ENCODE data around the gene LINGO3.
A peak's percentile ranks its signal among the peaks of the same experiment; 100 is the strongest.

Gene LINGO3

DNA sequence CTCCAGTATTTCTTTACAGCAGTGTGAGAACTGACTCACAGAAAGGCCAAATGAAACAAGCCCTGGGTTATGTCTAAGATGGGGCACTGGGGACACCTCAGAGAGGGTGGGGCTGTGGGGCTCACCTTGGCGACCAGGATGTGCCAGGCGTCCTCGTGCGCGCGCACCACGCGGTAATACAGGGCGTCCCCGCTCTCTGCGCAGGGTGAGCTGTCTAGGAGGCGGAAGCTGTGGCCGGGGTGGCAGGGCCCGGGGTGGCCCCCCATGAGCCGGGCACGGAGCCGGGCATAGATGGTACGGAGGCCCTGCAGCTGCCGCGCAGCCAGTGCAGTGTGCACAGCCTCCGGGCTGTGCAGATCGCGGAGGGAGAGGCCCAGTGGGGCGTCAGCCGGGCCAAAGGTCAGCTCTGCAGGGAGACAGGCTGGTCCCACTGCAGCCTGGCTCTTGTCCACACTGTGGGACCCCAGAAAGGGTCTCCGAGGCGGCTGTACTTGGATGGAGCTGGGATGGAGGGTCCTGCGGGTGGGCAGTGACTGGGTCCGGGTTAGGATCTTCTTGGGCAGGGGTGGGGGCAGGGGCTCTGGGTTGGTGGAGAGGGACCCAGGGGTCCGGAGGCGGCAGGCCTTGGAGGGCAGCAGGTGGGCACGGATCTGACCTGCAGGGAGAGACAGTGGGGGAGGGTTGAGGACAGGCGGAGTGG, 29.3 kb downstream of the LINGO3 start:
- Histone ChIP-seq H3K27ac (no peak overlapping the region), H3K27me3 (no peaks in the 10 kb centered on the region), H3K4me1 (peaks cover 56 to 95% (median 88%) of the 10 kb centered on the region in 10 experiments), H3K36me3 (peaks cover 20 to 32% (median 29%) of the 10 kb centered on the region in 11 experiments), H3K4me2 (peak overlapping the region in 6 of 11 experiments; percentile 12 to 54 (median 27); a peak in 8 of 22 replicates), H3K4me3 (no peak overlapping the region), H3K9me3 (replicated peaks in 1 of 11) (no peaks in the 10 kb centered on the region), H3K9ac (no peak overlapping the region), H4K20me1 (peaks cover 32 to 97% (median 53%) of the 10 kb centered on the region in 11 experiments)
- no peak for TF ChIP-seq Cebpa-rat (IDR thresholded peaks at IDR 0.05)

DNA sequence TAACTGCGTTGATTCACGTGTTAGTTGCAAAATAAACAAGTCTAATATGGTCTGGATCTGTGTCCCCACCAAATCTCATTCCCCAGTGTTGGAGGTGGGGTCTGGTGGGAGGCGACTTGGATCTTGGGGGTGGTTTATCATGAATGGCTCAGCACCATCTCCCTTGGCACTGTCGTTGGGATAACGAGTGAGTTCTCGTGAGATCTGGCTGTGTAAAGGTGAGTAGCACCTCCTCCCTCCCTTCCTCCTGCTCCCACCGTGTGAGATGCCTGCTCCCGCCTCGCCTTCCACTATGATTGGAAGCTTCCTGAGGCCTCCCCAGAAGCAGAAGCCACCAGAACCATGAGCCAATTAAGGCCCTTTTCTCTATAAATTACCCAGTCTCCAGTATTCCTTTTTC, 30.8 kb downstream of the LINGO3 start:
- Histone ChIP-seq H3K4me1 (peaks cover 56 to 94% (median 87%) of the 10 kb centered on the region in 10 experiments), H3K4me2 (peak overlapping the region in 9 of 11 experiments; percentile 9 to 100 (median 39); a peak in 16 of 22 replicates), H3K27ac (no peak overlapping the region; a peak in 1 of 22 replicates)

DNA sequence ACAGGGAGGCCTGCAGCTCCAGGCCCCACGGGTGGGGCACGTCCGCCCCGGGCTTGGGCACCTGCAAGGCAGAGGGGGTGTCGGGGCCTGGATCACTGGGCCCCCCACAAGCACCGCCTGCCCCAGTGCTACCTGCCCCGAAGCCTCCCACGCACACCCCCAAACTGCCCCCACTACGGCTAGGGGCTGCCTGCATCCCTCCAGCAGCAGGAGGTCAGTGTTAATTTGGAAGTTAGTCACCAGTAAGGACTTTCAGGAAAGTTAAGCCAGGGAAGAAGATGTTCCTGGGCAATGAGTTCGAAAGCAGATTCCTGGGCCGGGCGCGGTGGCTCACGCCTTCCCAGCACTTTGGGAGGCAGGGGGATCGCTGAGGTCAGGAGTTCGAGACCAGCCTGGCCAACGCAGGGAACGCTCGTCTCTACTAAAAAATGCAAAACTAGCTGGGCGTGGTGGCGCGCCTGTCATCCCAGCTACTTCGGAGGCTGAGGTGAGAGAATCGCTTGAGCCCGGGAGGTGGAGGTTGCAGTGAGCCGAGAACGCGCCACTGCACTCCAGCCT, 31.4 kb downstream of the LINGO3 start:
- TF ChIP-seq Cebpa-rat (IDR thresholded peaks at IDR 0.05), result no peak

More for the DNA sequence above, 30.8 kb downstream of the LINGO3 start:
- Histone ChIP-seq H3K4me3 (no peak overlapping the region), H3K36me3 (peaks cover 33 to 46% (median 42%) of the 10 kb centered on the region in 11 experiments), H3K9ac (no peak overlapping the region; a peak in 1 of 22 replicates), H4K20me1 (peaks cover 46 to 97% (median 68%) of the 10 kb centered on the region in 11 experiments), H3K27me3 (no peaks in the 10 kb centered on the region), H3K9me3 (replicated peaks in 1 of 11) (no peaks in the 10 kb centered on the region)
- no peak for TF ChIP-seq Cebpa-rat (IDR thresholded peaks at IDR 0.05)

DNA sequence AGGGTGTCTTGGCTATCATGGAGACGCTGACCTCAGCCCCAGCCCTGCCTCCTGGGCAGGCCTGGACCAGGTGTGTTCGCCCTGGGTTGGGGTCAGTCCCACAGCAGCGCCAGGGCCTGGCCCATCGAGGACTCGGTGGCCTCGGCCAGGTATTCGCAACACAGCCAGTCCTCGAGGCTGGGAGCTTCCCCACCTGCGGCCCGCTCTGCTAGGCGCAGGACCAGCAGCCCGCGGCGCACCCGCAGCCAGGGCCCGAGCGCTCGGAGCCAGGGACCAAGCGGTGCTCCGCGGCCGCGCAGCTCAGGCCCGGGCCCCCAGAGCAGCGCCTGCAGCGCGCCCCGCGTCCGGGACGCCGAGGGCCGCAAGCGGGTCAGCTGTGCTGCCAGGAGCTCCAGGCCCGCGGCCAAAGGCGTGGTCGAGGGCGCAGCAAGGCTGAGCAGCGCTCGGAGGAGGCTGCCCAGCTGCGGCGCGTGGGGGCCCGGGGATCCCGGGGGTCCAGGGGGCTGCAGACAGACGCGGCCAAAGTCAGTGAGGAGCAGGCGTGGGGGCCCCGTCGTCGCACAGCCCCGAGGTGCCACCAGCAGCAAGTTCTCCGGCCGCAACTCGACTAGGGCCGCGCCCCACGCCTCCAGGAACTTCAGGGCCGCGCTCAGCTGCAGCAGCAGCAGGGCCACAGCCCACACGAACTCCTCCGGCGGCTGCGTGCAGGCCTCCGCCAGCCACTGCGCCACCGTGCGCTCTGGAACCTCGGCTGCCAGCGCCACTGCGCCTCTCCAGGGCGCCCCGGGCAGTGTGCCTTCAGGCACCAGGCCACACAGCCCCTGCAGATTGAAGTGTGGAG, 32.1 kb downstream of the LINGO3 start:
- no peaks in the 10 kb centered on the region for H3K9me3 ChIP-seq (replicated peaks in 1 of 11)
- peak overlapping the region in 5 of 11 experiments; percentile 4 to 47 (median 19); a peak in 6 of 22 replicates for H3K27ac ChIP-seq
- peaks cover 45 to 57% (median 54%) of the 10 kb centered on the region in 11 experiments for H3K36me3 ChIP-seq
- H3K4me2 ChIP-seq, result peak overlapping the region; percentile 34 to 100 (median 72); a peak in 21 of 22 replicates
- peaks cover 52 to 92% (median 84%) of the 10 kb centered on the region in 10 experiments for H3K4me1 ChIP-seq
- H3K27me3 ChIP-seq, result no peaks in the 10 kb centered on the region
- peak overlapping the region in 4 of 11 experiments; percentile 17 to 46 (median 30); a peak in 3 of 22 replicates for H3K9ac ChIP-seq
- no peak overlapping the region for H3K4me3 ChIP-seq
- peaks cover 59 to 100% (median 81%) of the 10 kb centered on the region in 11 experiments for H4K20me1 ChIP-seq
- TF ChIP-seq Cebpa-rat (IDR thresholded peaks at IDR 0.05), result no peak

More for the DNA sequence above, 31.4 kb downstream of the LINGO3 start:
- peaks cover 53 to 97% (median 74%) of the 10 kb centered on the region in 11 experiments for H4K20me1 ChIP-seq
- H3K4me3 ChIP-seq, result no peak overlapping the region
- H3K27me3 ChIP-seq, result no peaks in the 10 kb centered on the region
- peak overlapping the region in 1 of 11 experiments; percentile 17; a peak in 1 of 22 replicates for H3K9ac ChIP-seq
- peak overlapping the region in 10 of 11 experiments; percentile 3 to 100 (median 44); a peak in 14 of 22 replicates for H3K4me2 ChIP-seq
- peaks cover 39 to 52% (median 48%) of the 10 kb centered on the region in 11 experiments for H3K36me3 ChIP-seq
- no peaks in the 10 kb centered on the region for H3K9me3 ChIP-seq (replicated peaks in 1 of 11)
- H3K27ac ChIP-seq, result no peak overlapping the region
- H3K4me1 ChIP-seq, result peaks cover 55 to 94% (median 87%) of the 10 kb centered on the region in 10 experiments

DNA sequence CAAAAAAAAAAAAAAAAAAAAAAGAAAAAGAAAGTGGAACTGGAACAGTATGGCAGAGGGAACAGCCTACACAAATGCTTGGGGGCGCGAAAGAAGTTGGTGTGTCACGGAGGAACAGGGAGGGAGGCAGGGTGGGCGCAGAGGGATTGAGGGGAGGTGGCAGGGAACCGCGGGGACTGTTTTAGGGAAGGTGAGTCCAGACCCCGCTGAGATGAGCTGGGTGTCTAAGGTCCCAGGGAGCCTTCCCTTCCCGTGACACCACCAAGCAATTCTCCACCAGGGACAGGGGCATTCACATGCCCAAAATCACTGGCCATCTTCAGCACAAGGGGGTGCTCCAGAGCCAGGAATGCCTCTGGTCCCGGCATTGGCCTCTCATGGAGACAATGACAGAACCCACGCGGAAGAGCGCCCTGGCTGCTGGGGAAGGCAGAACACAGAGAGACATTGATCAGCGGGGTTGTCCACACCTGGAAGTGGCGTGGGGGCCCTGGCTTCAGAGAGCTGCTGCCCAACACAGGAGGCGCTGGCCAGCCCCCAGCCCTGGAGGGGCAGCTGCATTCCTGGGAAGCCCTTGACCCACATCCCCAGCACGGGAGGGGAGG, 32.9 kb downstream of the LINGO3 start:
- Histone ChIP-seq H3K27me3 (no peaks in the 10 kb centered on the region), H3K27ac (peak overlapping the region in 5 of 11 experiments; percentile 18 to 100 (median 26); a peak in 6 of 22 replicates), H3K4me2 (peak overlapping the region; percentile 27 to 100 (median 72)), H4K20me1 (peaks cover 65 to 100% (median 83%) of the 10 kb centered on the region in 11 experiments), H3K4me1 (peaks cover 45 to 84% (median 77%) of the 10 kb centered on the region in 10 experiments), H3K36me3 (peaks cover 45 to 62% (median 56%) of the 10 kb centered on the region in 11 experiments), H3K4me3 (no peak overlapping the region), H3K9me3 (replicated peaks in 1 of 11) (no peaks in the 10 kb centered on the region; a peak in 1 of 22 replicates), H3K9ac (peak overlapping the region in 4 of 11 experiments; percentile 22 to 46 (median 32); a peak in 3 of 22 replicates)
- no peak for TF ChIP-seq Cebpa-rat (IDR thresholded peaks at IDR 0.05)

DNA sequence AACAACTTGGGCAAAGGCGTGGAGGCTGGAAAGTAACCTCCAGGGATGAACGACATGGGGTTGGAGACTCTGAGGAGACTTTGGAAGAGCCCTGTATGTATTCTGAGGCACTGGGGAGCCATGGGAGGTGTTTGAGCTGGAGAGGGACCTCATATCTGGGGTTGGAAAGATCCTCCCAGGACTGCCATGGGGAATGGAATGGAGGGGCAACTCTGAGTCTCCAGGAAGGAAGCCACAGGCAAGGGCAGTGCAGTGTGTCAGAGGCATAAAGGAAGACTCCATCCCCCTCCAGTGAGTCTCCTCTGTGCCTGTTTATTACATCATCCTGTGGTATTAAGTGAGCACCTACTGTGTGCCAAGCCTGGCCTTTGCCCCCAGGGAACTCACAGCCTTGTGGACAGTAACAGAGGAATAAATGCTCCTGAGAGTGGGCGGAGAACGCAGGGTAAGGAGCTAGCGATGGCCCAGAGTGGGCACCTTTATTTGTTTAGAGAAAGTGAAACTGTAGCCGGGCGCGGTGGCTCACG, 33.7 kb downstream of the LINGO3 start:
- Histone ChIP-seq H3K36me3 (peaks cover 45 to 62% (median 56%) of the 10 kb centered on the region in 11 experiments), H3K27ac (peak overlapping the region in 10 of 11 experiments; percentile 11 to 100 (median 93); a peak in 18 of 22 replicates), H3K4me3 (peak overlapping the region in 8 of 10 experiments; percentile 16 to 100 (median 100); a peak in 13 of 20 replicates), H4K20me1 (peaks cover 72 to 99% (median 89%) of the 10 kb centered on the region in 11 experiments), H3K9me3 (replicated peaks in 1 of 11) (no peaks in the 10 kb centered on the region; a peak in 1 of 22 replicates), H3K27me3 (no peaks in the 10 kb centered on the region), H3K4me1 (peaks cover 43 to 76% (median 73%) of the 10 kb centered on the region in 10 experiments), H3K4me2 (peak overlapping the region; percentile 93 to 100 (median 100)), H3K9ac (peak overlapping the region; percentile 27 to 100 (median 96); a peak in 18 of 22 replicates)
- TF ChIP-seq Cebpa-rat (IDR thresholded peaks at IDR 0.05), result no peak

DNA sequence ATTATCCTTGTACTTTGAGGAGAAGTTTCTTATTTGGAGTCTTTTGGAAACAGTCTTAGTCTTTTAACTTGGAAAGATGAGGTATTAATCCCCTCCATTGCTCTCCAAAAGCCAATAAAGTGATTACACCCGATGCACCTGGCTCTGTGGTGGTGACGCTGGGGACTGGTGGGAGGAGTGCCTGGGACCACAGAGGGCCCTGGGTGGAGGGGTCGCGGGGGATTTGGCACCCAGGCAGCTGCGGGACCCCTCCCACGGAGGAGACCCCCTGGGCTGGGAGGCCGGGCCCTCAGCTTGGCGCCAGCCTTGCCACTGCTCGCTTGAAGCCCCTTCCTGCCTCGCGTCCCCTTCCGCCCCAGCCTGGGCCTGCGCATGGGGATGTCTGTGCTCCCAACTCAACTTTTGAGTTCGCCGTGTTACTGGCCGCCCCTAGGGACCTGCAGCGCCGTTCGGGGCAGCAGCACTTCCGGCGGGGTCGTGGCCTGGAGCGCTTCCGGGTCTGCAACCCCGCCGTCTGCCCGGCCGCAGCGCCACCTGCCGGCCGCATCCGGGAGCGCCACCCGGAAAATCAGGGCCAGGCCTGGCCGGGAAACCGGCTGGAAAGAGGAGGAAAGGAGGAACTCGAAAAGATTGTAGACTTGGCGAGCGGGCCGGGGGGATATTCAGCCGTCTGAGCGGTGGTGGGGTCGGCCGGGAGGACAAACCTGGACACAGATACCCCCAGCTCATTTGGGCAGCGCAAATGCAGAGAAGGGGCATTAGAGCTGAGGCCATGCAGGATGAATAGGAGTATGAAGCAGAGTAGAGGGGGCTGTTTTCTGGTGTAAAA, 34.4 kb downstream of the LINGO3 start:
- peak overlapping the region; percentile 93 to 100 (median 100) for H3K4me3 ChIP-seq
- peaks cover 45 to 73% (median 70%) of the 10 kb centered on the region in 10 experiments for H3K4me1 ChIP-seq
- peaks cover 45 to 62% (median 56%) of the 10 kb centered on the region in 11 experiments for H3K36me3 ChIP-seq
- peak overlapping the region in 10 of 11 experiments; percentile 11 to 100 (median 98); a peak in 19 of 22 replicates for H3K27ac ChIP-seq
- H3K27me3 ChIP-seq, result no peaks in the 10 kb centered on the region
- peak overlapping the region; percentile 93 to 100 (median 100) for H3K4me2 ChIP-seq
- H4K20me1 ChIP-seq, result peaks cover 70 to 92% (median 85%) of the 10 kb centered on the region in 11 experiments
- peak overlapping the region; percentile 96 to 100 (median 99); a peak in 21 of 22 replicates for H3K9ac ChIP-seq
- H3K9me3 ChIP-seq (replicated peaks in 1 of 11), result no peaks in the 10 kb centered on the region; a peak in 1 of 22 replicates
- TF ChIP-seq Cebpa-rat (IDR thresholded peaks at IDR 0.05), result no peak

All from BLaER1 treated with 17β-estradiol and CSF1 and Interleukin-3, amounts not matched to agents 10 nM and 100 nM (cell line).